Left ventricle myocardium inferior (tissue), 1 donor: ENCODE data around the gene ZNF777. TPM values are rescaled to one million over a fixed set of nuclear protein-coding genes. Genes with fewer than 3 reads are reported as not detected.

Experiments used
- DNase-seq: peaks from one replicate; pipeline ENCODE4 v3.0.0-alpha.2; 2020
- H3K27ac ChIP-seq: fragments of 200-600 bp; replicated peaks from 2 replicates; pipeline ENCODE4 v1.8.0; 2021
- H3K27me3 ChIP-seq: fragments of 200-600 bp; 2 replicates; pipeline ENCODE4 v1.8.0; 2021; ENCODE audit warnings: low read depth
- H3K36me3 ChIP-seq: fragments of 200-600 bp; 2 replicates; pipeline ENCODE4 v1.8.0; 2021
- H3K4me1 ChIP-seq: fragments of 200-600 bp; 2 replicates; pipeline ENCODE4 v1.8.0; 2021
- H3K4me3 ChIP-seq: fragments of 200-600 bp; 2 replicates; pipeline ENCODE4 v1.8.0; 2021; ENCODE audit warnings: mild to moderate bottlenecking, moderate library complexity
- H3K9me3 ChIP-seq: fragments of 200-600 bp; replicated peaks from 2 replicates; pipeline ENCODE4 v1.8.0; 2021
- CTCF ChIP-seq: fragments of 200-600 bp; IDR thresholded peaks from 2 replicates; pipeline ENCODE4 v1.8.0; 2021; ENCODE audit warnings: antibody characterized with exemption, mild to moderate bottlenecking, borderline replicate concordance
- intact Hi-C: fragments of 100-400 bp; cut with micrococcal nuclease; formaldehyde crosslinking; loops from one replicate; pipeline ENCODE4 v1.11.0; 2022
- total RNA-seq: library from RNA; stranded (reverse); fragmentation: NEBNext Ultra II Directional; extraction: Animal tissue kit (Norgen Biotek cat#: 25700); gene quantifications from one replicate; pipeline ENCODE4 v1.2.1, GENCODE V29; 2021
- donor health status: DM: no; HTN: yes; CAD: no; lungs with severe emphysema.

Gene ZNF777
- total RNA-seq, 1 donor from 2014 or later = 7.2 TPM

GRCh38 chr7:149455175-149455950 is 5.5 kb downstream of the ZNF777 start:
- Histone ChIP-seq H3K27ac (no peak overlapping the region), H3K4me3 (no peak overlapping the region), H3K27me3 (no peaks in the 10 kb centered on the region), H3K9me3 (no peaks in the 10 kb centered on the region), H3K36me3 (peaks cover 61% of the 10 kb centered on the region), H3K4me1 (peaks cover 29% of the 10 kb centered on the region)
- intact Hi-C loops = no loop called here
- TF ChIP-seq CTCF = no peak
- no peak for DNase-seq

- no peak for DNase-seq
- Histone ChIP-seq H3K4me1 (peaks cover 28% of the 10 kb centered on the region), H3K4me3 (no peak overlapping the region), H3K27me3 (no peaks in the 10 kb centered on the region), H3K27ac (no peak overlapping the region), H3K9me3 (no peaks in the 10 kb centered on the region), H3K36me3 (peaks cover 67% of the 10 kb centered on the region)
- intact Hi-C loops = no loop called here
- TF ChIP-seq CTCF = no peak
These were observed 6.1 kb downstream of the ZNF777 start for GRCh38 chr7:149454750-149455149.

GRCh38 chr7:149454006-149454405 is 6.9 kb downstream of the ZNF777 start:
- Histone ChIP-seq H3K4me3 (no peak overlapping the region), H3K9me3 (no peaks in the 10 kb centered on the region), H3K27me3 (no peaks in the 10 kb centered on the region), H3K27ac (no peak overlapping the region), H3K36me3 (peaks cover 74% of the 10 kb centered on the region), H3K4me1 (peaks cover 21% of the 10 kb centered on the region)
- intact Hi-C loops = no loop called here
- no peak for TF ChIP-seq CTCF
- DNase-seq = no peak

GRCh38 chr7:149450821-149451220 is 10.0 kb downstream of the ZNF777 start:
- DNase-seq = no peak
- H3K9me3 ChIP-seq = no peaks in the 10 kb centered on the region
- intact Hi-C loops = no loop called here
- H3K27ac ChIP-seq = no peak overlapping the region
- peaks cover 90% of the 10 kb centered on the region for H3K36me3 ChIP-seq
- no peak overlapping the region for H3K4me3 ChIP-seq
- H3K4me1 ChIP-seq = no peaks in the 10 kb centered on the region
- H3K27me3 ChIP-seq = no peaks in the 10 kb centered on the region
- TF ChIP-seq CTCF = no peak

- peaks cover 90% of the 10 kb centered on the region for H3K36me3 ChIP-seq
- H3K27ac ChIP-seq = no peak overlapping the region
- intact Hi-C loops = no loop called here
- H3K27me3 ChIP-seq = no peaks in the 10 kb centered on the region
- no peaks in the 10 kb centered on the region for H3K9me3 ChIP-seq
- TF ChIP-seq CTCF = no peak
- no peak overlapping the region for H3K4me3 ChIP-seq
- DNase-seq = no peak
- H3K4me1 ChIP-seq = no peaks in the 10 kb centered on the region
These were observed 11.0 kb downstream of the ZNF777 start for GRCh38 chr7:149449897-149450296.
